CD8-positive, alpha-beta memory T cell (primary cell): ENCODE results near the gene RERE. TPM values are rescaled to one million over a fixed set of nuclear protein-coding genes. Genes with fewer than 3 reads are reported as not detected.
A peak's percentile ranks its signal among the peaks of the same experiment; 100 is the strongest.

Experiments used
- CTCF ChIA-PET: fragments of 350-600 bp; sonication (Branson Sonifier 250); formaldehyde crosslinking; loops from one replicate; lab custom pipeline; 2021; ENCODE audit warnings: antibody characterized with exemption; lab: Charles Lee
- POLR2A ChIA-PET: fragments of 350-600 bp; sonication (Branson Sonifier 250); formaldehyde crosslinking; loops from one replicate; lab custom pipeline; 2021; ENCODE audit warnings: antibody characterized with exemption; lab: Charles Lee
- DNase-seq, 5 donors: peaks; one replicate each; pipeline versions ENCODE4 v3.0.0 to v3.0.0-alpha.2; 2020 to 2022; ENCODE audit warnings: mixed read lengths in 1 of 5
- H3K27ac ChIP-seq: one replicate; pipeline ENCODE4 v1.7.0; 2013; ENCODE audit warnings: low read depth, mild to moderate bottlenecking, low read length, moderate library complexity
- H3K27me3 ChIP-seq: 2 replicates; pipeline ENCODE4 v1.7.0; 2013; ENCODE audit warnings: low read length, mild to moderate bottlenecking; ENCODE audit not compliant: insufficient read depth, poor library complexity, severe bottlenecking
- H3K36me3 ChIP-seq: 2 replicates; pipeline ENCODE4 v1.7.0; 2013; ENCODE audit warnings: mild to moderate bottlenecking, low read length, moderate library complexity; ENCODE audit not compliant: insufficient read depth
- H3K4me1 ChIP-seq: 2 replicates; pipeline ENCODE4 v1.7.0; 2013; ENCODE audit warnings: mild to moderate bottlenecking, low read length, moderate library complexity; ENCODE audit not compliant: insufficient read depth
- H3K4me3 ChIP-seq: 2 replicates; pipeline ENCODE4 v1.7.0; 2013; ENCODE audit warnings: mild to moderate bottlenecking, low read length
- H3K9me3 ChIP-seq: 2 replicates; pipeline ENCODE4 v1.7.0; 2013; ENCODE audit warnings: mild to moderate bottlenecking, low read length
- H3K27ac Mint-ChIP-seq, 8 donors: one replicate each; pipeline ENCODE4 v1.8.0; 2020 to 2021; ENCODE audit warnings: mixed read lengths in 8 of 8, mild to moderate bottlenecking in 6 of 8, inconsistent platforms in 3 of 8, moderate library complexity in 3 of 8
- H3K27me3 Mint-ChIP-seq, 2 donors: one replicate each; pipeline ENCODE4 v1.8.0; 2020 to 2021; ENCODE audit warnings: mixed read lengths in 2 of 2, mild to moderate bottlenecking in 1 of 2, moderate library complexity in 1 of 2
- H3K36me3 Mint-ChIP-seq, 3 donors: one replicate each; pipeline ENCODE4 v1.8.0; 2020 to 2021; ENCODE audit warnings: mixed read lengths in 3 of 3, inconsistent platforms in 1 of 3, mild to moderate bottlenecking in 1 of 3
- H3K4me1 Mint-ChIP-seq, 3 donors: one replicate each; pipeline ENCODE4 v1.8.0; 2020 to 2021; ENCODE audit warnings: mixed read lengths in 3 of 3, inconsistent platforms in 1 of 3, mild to moderate bottlenecking in 1 of 3
- H3K4me3 Mint-ChIP-seq, 7 donors: one replicate each; pipeline ENCODE4 v1.8.0; 2020 to 2021; ENCODE audit warnings: mixed read lengths in 7 of 7, mild to moderate bottlenecking in 6 of 7, moderate library complexity in 4 of 7, inconsistent platforms in 2 of 7
- H3K9me3 Mint-ChIP-seq, 5 donors: one replicate each; pipeline ENCODE4 v1.8.0; 2020 to 2022; ENCODE audit warnings: mixed read lengths in 5 of 5, mild to moderate bottlenecking in 3 of 5, moderate library complexity in 2 of 5, inconsistent platforms in 1 of 5
- polyA plus RNA-seq: library from polyadenylated mRNA; unstranded; fragments of 300-500 nt; fragmentation: Illumina TruSeq; gene quantifications from one replicate; pipeline ENCODE4 v1.2.3, GENCODE V29; 2021
- total RNA-seq, 2 experiments: library from RNA; stranded (reverse); gene quantifications; one replicate each; pipeline ENCODE4 v1.2.3, GENCODE V29; 2021

Gene RERE
- total and polyA plus RNA-seq, 3 experiments from 2014 or later = 10.9 to 39.2 (median 37.9) TPM

GRCh38 chr1:8367571-8368194 lies 449.8 kb downstream of the RERE start:
- no peak overlapping the region for H3K27ac ChIP-seq
- DNase-seq = no peak
- H3K4me1 Mint-ChIP-seq = peaks cover 43 to 50% (median 48%) of the 10 kb centered on the region in 3 donors
- H3K27me3 ChIP-seq = no peaks in the 10 kb centered on the region
- peaks cover 0 to 72% (median 10%) of the 10 kb centered on the region in 3 donors for H3K36me3 Mint-ChIP-seq
- H3K4me1 ChIP-seq = peaks cover 9% of the 10 kb centered on the region
- POLR2A ChIA-PET = interaction anchor here (0.6 kb wide), 1 partner anchor 812 kb away, joined by 13 read pairs; no protein-coding TSS in a partner anchor
- no peaks in the 10 kb centered on the region for H3K9me3 ChIP-seq
- H3K27ac Mint-ChIP-seq = peak overlapping the region in 4 of 8 donors; percentile 6 to 37 (median 22)
- no peak overlapping the region for H3K4me3 ChIP-seq
- peaks cover 0 to 2% of the 10 kb centered on the region in 2 donors for H3K27me3 Mint-ChIP-seq
- CTCF ChIA-PET = interaction anchor here (1.3 kb wide), 1 partner anchor 19 kb away, joined by 3 read pairs; no protein-coding TSS in a partner anchor
- no peaks in the 10 kb centered on the region for H3K9me3 Mint-ChIP-seq
- H3K4me3 Mint-ChIP-seq = no peak overlapping the region
- H3K36me3 ChIP-seq = peaks cover 20% of the 10 kb centered on the region

GRCh38 chr1:8365661-8366362 lies 451.6 kb downstream of the RERE start:
- Histone ChIP-seq H3K27ac (no peak overlapping the region), H3K4me1 (peaks cover 9% of the 10 kb centered on the region), H3K4me3 (no peak overlapping the region), H3K36me3 (peaks cover 36% of the 10 kb centered on the region), H3K27me3 (no peaks in the 10 kb centered on the region), H3K9me3 (no peaks in the 10 kb centered on the region)
- peak overlapping the region in 5 of 8 donors; percentile 29 to 77 (median 57) for H3K27ac Mint-ChIP-seq
- no peak for DNase-seq
- H3K4me1 Mint-ChIP-seq = peaks cover 28 to 32% (median 30%) of the 10 kb centered on the region in 3 donors
- H3K36me3 Mint-ChIP-seq = peaks cover 0 to 76% (median 9%) of the 10 kb centered on the region in 3 donors
- no peaks in the 10 kb centered on the region for H3K9me3 Mint-ChIP-seq
- H3K27me3 Mint-ChIP-seq = peaks cover 0 to 2% of the 10 kb centered on the region in 2 donors
- ChIA-PET POLR2A (no interaction called here), CTCF (interaction anchor here (1.9 kb wide), 1 partner anchor 13 kb away, joined by 4 read pairs; no protein-coding TSS in a partner anchor)
- no peak overlapping the region for H3K4me3 Mint-ChIP-seq

GRCh38 chr1:8364528-8365442 lies 452.7 kb downstream of the RERE start:
- Mint-ChIP-seq H3K27me3 (peaks cover 0 to 2% of the 10 kb centered on the region in 2 donors), H3K4me3 (no peak overlapping the region), H3K27ac (peak overlapping the region in 2 of 8 donors; percentile 45 to 58), H3K36me3 (peaks cover 0 to 69% (median 8%) of the 10 kb centered on the region in 3 donors), H3K4me1 (peaks cover 20 to 22% (median 20%) of the 10 kb centered on the region in 3 donors), H3K9me3 (no peaks in the 10 kb centered on the region)
- Histone ChIP-seq H3K4me1 (no peaks in the 10 kb centered on the region), H3K9me3 (no peaks in the 10 kb centered on the region), H3K36me3 (peaks cover 36% of the 10 kb centered on the region), H3K27ac (no peak overlapping the region), H3K27me3 (no peaks in the 10 kb centered on the region), H3K4me3 (no peak overlapping the region)
- DNase-seq = no peak
- CTCF ChIA-PET = interaction anchor here (0.9 to 1.9 kb wide), 2 partner anchors 10 to 12 kb away, joined by 3 to 4 read pairs; no protein-coding TSS in a partner anchor
- POLR2A ChIA-PET = no interaction called here

- Histone ChIP-seq H3K4me1 (no peaks in the 10 kb centered on the region), H3K27me3 (no peaks in the 10 kb centered on the region), H3K36me3 (peaks cover 36% of the 10 kb centered on the region), H3K27ac (no peak overlapping the region), H3K4me3 (no peak overlapping the region), H3K9me3 (no peaks in the 10 kb centered on the region)
- no peak for DNase-seq
- Mint-ChIP-seq H3K4me1 (peaks cover 12 to 14% (median 14%) of the 10 kb centered on the region in 3 donors), H3K36me3 (peaks cover 0 to 79% (median 10%) of the 10 kb centered on the region in 3 donors), H3K4me3 (no peak overlapping the region), H3K27ac (no peak overlapping the region), H3K27me3 (peaks cover 0 to 2% of the 10 kb centered on the region in 2 donors), H3K9me3 (no peaks in the 10 kb centered on the region)
- ChIA-PET CTCF (interaction anchor here (0.9 kb wide), 1 partner anchor 11 kb away, joined by 3 read pairs; no protein-coding TSS in a partner anchor), POLR2A (interaction anchor here (0.5 kb wide), 1 partner anchor 183 kb away, joined by 4 read pairs; no protein-coding TSS in a partner anchor)
Observed at GRCh38 chr1:8363767-8364301, 453.6 kb downstream of the RERE start.

- no peaks in the 10 kb centered on the region for H3K9me3 ChIP-seq
- peaks cover 36% of the 10 kb centered on the region for H3K36me3 ChIP-seq
- H3K36me3 Mint-ChIP-seq = peaks cover 0 to 84% (median 10%) of the 10 kb centered on the region in 3 donors
- no peak for DNase-seq
- H3K4me1 Mint-ChIP-seq = peaks cover 12 to 13% (median 13%) of the 10 kb centered on the region in 3 donors
- H3K27ac Mint-ChIP-seq = no peak overlapping the region
- H3K27me3 ChIP-seq = no peaks in the 10 kb centered on the region
- no peaks in the 10 kb centered on the region for H3K4me1 ChIP-seq
- no peaks in the 10 kb centered on the region for H3K9me3 Mint-ChIP-seq
- peaks cover 0 to 2% of the 10 kb centered on the region in 2 donors for H3K27me3 Mint-ChIP-seq
- ChIA-PET CTCF (no interaction called here), POLR2A (no interaction called here)
- no peak overlapping the region for H3K4me3 Mint-ChIP-seq
- no peak overlapping the region for H3K4me3 ChIP-seq
- H3K27ac ChIP-seq = no peak overlapping the region
Observed at GRCh38 chr1:8363186-8363766, 454.2 kb downstream of the RERE start.

- Mint-ChIP-seq H3K4me3 (no peak overlapping the region), H3K36me3 (peaks cover 3 to 88% (median 9%) of the 10 kb centered on the region in 3 donors), H3K27me3 (peaks cover 0 to 2% of the 10 kb centered on the region in 2 donors), H3K27ac (peak overlapping the region in 2 of 8 donors; percentile 22 to 36), H3K9me3 (peaks cover 0 to 1% (median 0%) of the 10 kb centered on the region in 5 donors), H3K4me1 (peaks cover 9 to 10% (median 10%) of the 10 kb centered on the region in 3 donors)
- no peaks in the 10 kb centered on the region for H3K4me1 ChIP-seq
- H3K27ac ChIP-seq = no peak overlapping the region
- no peaks in the 10 kb centered on the region for H3K9me3 ChIP-seq
- no peaks in the 10 kb centered on the region for H3K27me3 ChIP-seq
- H3K36me3 ChIP-seq = peaks cover 41% of the 10 kb centered on the region
- POLR2A ChIA-PET = no interaction called here
- no peak overlapping the region for H3K4me3 ChIP-seq
- no peak for DNase-seq
- CTCF ChIA-PET = no interaction called here
Observed at GRCh38 chr1:8362701-8363101, 454.7 kb downstream of the RERE start.
